GM12864 (cell line): ENCODE measurements around the gene TMEM88.

ENCODE experiments used
- DNase-seq: peaks from one replicate; pipeline ENCODE4 v3.0.0-alpha.2; 2011; ENCODE audit warnings: low read depth
- H3K4me3 ChIP-seq: 2 replicates; pipeline ENCODE4 v1.5.1; 2011; ENCODE audit warnings: mild to moderate bottlenecking, low read depth, low read length, control low read depth
- TF ChIP-seq, protein P1 (sequence below): IDR thresholded peaks from 2 replicates; pipeline ENCODE4 v1.5.1; 2011; ENCODE audit warnings: low read depth, mild to moderate bottlenecking, moderate library complexity, low read length, control low read depth, inconsistent platforms; ENCODE audit errors: missing control alignments

Gene TMEM88

DNA sequence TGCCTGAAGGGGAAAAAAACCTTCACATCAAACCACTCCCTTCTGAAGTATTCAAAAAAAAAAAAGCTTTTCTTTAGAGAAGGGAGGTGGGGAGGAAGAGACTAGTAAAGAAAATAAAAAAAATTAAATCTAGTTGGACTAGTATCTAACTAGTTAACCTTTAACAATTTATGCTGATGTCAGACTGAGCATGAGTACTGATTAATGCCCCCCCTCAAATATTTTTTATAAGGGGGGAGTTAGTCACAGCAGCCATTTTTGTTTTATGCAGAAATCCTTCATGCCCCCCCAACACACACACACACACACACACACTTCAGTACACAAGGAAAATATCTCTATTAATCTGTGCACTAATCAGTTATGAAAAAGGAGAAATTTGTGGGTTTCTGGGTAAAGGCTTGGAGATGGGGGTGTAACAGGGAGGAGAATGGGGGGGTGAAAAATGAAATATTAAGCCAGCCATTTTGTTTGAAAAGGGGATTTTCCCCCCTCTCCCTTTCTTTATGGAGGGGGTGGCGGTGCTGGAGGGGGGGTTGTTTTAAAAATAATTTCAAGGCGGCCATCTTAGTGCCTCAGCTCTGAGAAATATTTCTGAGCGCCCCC, 29.0 kb downstream of the TMEM88 start:
- TF ChIP-seq, protein P1, sequence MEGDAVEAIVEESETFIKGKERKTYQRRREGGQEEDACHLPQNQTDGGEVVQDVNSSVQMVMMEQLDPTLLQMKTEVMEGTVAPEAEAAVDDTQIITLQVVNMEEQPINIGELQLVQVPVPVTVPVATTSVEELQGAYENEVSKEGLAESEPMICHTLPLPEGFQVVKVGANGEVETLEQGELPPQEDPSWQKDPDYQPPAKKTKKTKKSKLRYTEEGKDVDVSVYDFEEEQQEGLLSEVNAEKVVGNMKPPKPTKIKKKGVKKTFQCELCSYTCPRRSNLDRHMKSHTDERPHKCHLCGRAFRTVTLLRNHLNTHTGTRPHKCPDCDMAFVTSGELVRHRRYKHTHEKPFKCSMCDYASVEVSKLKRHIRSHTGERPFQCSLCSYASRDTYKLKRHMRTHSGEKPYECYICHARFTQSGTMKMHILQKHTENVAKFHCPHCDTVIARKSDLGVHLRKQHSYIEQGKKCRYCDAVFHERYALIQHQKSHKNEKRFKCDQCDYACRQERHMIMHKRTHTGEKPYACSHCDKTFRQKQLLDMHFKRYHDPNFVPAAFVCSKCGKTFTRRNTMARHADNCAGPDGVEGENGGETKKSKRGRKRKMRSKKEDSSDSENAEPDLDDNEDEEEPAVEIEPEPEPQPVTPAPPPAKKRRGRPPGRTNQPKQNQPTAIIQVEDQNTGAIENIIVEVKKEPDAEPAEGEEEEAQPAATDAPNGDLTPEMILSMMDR, result no peak
- peak overlapping the region; percentile 6; the same call in 1 of the 2 replicates for H3K4me3 ChIP-seq
- no peak for DNase-seq

DNA sequence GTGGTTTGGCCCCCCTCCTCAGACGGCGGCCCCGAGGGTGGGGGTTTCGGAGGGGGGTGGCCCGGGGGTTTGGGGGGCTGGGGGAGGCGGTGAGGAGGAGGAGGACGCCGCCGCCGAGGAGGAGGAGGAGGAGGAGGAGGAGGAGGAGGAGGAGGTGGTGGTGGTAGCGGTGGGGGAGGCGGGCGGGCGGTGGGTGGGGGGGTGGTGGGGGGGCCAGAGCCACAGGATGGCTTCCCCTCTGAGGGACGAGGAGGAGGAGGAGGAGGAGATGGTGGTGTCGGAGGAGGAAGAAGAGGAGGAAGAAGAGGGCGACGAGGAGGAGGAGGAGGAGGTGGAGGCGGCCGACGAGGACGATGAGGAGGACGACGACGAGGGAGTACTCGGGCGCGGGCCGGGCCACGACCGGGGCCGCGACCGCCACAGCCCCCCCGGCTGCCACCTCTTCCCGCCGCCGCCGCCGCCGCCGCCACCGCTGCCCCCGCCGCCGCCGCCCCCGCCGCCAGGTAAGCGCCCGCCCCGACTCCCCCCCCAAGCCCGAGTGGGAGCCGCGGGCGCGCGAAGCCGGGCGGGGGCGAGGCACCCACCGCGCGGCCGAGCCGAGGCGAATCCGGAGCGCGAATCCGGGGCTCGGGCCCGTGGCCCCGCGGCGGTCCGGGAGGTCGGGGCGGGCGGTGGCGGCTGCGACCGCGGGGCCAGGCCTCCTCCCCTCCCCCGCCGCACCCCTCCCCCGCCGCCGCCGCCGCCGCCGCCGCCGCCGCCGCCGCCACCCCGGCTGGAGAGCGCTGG, 29.9 kb downstream of the TMEM88 start:
- TF ChIP-seq, protein P1, result no peak
- H3K4me3 ChIP-seq, result peak overlapping the region; percentile 93
- no peak for DNase-seq

DNA sequence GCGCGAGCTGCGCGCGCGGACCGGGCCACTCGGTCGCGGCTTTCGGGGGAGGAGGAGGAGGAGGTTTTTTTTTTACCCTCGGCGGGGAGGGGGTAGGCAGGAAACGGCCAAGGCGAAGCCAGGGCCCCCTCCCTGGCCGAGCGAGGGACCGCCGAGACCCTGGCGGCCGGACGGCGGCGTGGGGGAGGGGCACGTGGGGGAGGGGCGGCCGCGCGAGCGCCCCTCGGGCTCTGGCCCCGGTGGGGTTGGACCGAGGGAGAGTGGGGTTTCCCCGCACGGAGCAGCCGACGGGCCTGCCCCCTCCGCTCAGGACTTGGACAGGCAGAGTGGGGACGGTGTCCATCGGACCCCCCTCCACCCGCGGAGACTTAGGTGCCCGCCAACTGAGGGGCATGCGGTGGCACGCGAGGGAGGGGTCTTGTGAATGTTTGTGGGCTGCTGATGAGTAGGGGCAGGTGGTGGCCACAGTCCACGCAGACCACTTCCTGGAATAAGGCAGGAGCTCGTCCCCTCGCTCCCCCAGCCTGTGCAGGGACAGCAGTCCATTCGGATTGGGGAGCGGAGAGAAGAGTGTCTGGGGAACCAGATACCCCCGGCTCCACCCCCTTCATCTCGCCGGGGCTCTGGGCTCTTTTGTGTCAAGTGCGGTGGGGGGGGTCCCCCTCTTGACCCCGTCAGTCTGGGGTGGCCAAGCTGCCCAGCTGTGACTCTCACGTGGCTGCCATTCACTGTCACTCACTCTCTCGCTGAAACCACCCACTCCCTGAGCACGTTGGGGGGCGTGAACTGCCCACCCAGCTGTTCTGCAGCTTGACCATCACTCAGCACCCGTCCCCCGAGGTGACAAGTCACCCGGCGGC, 30.7 kb downstream of the TMEM88 start:
- DNase-seq, result no peak
- peak overlapping the region; percentile 93 for H3K4me3 ChIP-seq
- TF ChIP-seq, protein P1, result no peak

DNA sequence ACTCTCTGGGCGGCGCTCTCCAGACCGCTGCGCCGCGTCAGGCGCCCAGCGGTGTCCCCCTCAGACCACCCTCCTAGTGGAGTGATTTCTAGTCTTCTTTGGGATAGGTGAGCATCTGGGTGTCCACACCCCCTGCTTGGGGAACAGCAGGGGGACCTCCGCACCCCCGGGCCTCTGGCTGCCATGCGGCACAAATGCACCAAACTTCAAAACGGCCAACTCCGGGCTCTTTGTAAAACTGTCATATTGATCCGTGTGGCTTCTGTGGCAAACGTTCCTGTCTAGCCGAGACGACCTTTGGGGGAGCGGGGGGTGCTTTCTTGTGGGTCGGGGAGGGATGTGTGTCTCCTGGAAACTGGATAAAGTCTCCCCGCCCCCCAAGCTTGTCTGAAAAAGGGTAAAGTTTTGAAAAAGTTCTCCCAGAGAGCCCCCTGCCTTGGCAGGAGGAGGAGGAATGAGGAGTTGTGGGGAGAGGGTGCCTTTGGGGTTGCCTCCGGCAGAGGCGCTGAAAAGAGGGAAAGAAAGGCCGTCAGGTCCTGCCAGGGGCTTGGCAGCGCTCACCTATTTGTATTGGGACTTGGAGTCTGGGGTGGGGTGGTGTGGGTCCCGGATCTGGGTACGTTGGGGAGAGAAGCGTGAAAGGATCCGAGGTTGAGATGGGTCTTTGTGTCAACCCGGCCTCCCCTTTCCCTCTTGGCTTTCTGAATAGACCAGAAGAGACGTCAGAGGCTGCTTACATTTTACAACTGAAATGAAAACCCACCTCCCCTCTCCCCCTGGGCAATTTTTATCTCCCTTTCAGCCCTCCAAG, 31.6 kb downstream of the TMEM88 start:
- H3K4me3 ChIP-seq, result peak overlapping the region; percentile 93
- TF ChIP-seq, protein P1, result peak; percentile 17
- no peak for DNase-seq

DNA sequence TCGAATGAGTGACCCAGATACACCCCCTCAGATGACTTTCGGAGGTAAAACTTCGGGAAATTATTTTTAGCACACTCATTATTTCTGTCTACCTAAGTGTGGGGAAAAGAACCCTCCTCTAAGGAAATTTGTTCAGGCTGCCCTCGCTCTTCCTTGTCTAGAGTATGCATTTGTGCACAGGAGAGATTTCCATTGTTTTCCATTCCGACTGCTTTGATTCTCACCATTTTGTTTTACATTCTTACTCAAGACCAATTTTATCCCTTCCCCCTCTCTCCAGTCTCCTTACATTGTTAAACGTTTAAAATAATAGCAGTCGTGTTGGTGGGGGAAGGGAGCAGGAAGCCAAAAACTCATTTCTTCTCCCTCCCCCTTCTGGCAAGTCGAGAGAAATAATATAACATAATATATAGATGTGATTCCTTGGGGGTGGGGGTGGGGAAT, 32.2 kb downstream of the TMEM88 start:
- H3K4me3 ChIP-seq, result peak overlapping the region; percentile 93
- no peak for DNase-seq
- TF ChIP-seq, protein P1, result no peak

DNA sequence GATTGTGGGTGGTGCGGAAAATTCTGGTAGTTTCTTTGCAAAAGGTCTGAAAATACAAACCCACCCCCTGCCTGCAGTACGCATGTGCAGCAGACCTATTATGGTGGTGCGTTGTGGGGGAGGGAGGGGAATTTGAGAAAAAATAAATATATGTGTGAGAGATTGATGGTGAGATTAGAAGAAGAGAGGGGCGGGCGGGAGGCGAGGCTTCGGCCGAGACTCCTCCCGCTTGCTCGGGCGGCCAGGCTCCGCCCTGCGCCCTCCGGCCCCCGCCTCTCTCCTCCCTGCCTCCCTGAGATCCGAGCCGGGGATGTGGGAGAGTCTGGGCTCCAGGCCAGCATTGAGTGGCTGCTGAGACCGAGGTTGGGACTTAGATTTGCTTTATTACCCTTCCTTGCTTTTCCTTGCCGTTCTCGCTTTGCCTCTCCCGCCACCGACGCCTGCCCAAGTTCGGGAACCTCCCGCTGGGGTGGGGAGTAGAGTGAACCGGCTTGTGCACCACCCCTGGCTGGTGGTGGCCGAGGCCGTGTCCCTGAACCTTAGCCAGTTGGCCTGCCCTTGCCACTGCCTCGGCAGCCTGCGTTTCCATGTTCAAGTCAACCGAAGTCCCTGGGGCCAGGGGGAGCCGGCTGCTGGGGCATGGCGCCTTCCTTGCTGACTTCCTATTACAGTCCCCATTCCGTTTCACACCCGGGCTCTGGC, 32.8 kb downstream of the TMEM88 start:
- no peak for DNase-seq
- peak overlapping the region; percentile 93 for H3K4me3 ChIP-seq

More for the DNA sequence above, 32.8 kb downstream of the TMEM88 start:
- TF ChIP-seq, protein P1, result no peak
